H1 (cell line): ENCODE results near the gene NUBPL. TPM values are rescaled to one million over a fixed set of nuclear protein-coding genes. Genes with fewer than 3 reads are reported as not detected.

ENCODE experiments used
- BCL11A ChIP-seq, 2 experiments: IDR thresholded peaks; one replicate each; pipeline ENCODE4 v1.6.1; 2011; ENCODE audit warnings: low read depth in 2 of 2, low read length in 2 of 2, mild to moderate bottlenecking in 2 of 2
- CBX8 ChIP-seq: fragments of 300-800, 300-1000 bp; sonication (generic); IDR thresholded peaks from 2 replicates; pipeline ENCODE4 v1.7.1; 2016; ENCODE audit warnings: low read depth, low read length, borderline replicate concordance
- CHD1 ChIP-seq: IDR thresholded peaks from 2 replicates; pipeline ENCODE4 v1.6.1; 2012; ENCODE audit warnings: low read depth, low read length, improper control_type of control experiment
- CREB1 ChIP-seq: IDR thresholded peaks from 2 replicates; pipeline ENCODE4 v1.6.1; 2012; ENCODE audit warnings: inconsistent platforms
- EP300 ChIP-seq, 2 experiments: IDR thresholded peaks; 1 replicate in 1 of 2; 2 replicates in 1 of 2; pipeline ENCODE4 v1.6.1; 2011 to 2012; ENCODE audit warnings: low read depth in 2 of 2, low read length in 2 of 2, mild to moderate bottlenecking in 2 of 2, borderline replicate concordance in 1 of 2, inconsistent platforms in 1 of 2, moderate library complexity in 1 of 2
- GABPA ChIP-seq: IDR thresholded peaks from 2 replicates; pipeline ENCODE4 v1.6.1; 2011; ENCODE audit warnings: mild to moderate bottlenecking, low read length, moderate library complexity, borderline replicate concordance; ENCODE audit not compliant: insufficient read depth
- GTF2F1 ChIP-seq: IDR thresholded peaks from 2 replicates; pipeline ENCODE4 v1.6.1; 2012; ENCODE audit warnings: low read depth, low read length, improper control_type of control experiment, borderline replicate concordance
- MAFK ChIP-seq: IDR thresholded peaks from 2 replicates; pipeline ENCODE4 v1.6.1; 2012; ENCODE audit warnings: low read depth, mild to moderate bottlenecking, improper control_type of control experiment, low read length
- NRF1 ChIP-seq: IDR thresholded peaks from 2 replicates; pipeline ENCODE4 v1.6.1; 2011; ENCODE audit warnings: mild to moderate bottlenecking, low read depth, low read length, improper control_type of control experiment
- RAD21 ChIP-seq, 2 experiments: IDR thresholded peaks in 1 of 2; conservative IDR thresholded peaks in 1 of 2; 2 replicates each; pipeline ENCODE4 v1.6.1; 2011; ENCODE audit warnings: low read depth in 2 of 2, low read length in 2 of 2, improper control_type of control experiment in 1 of 2, inconsistent platforms in 1 of 2, mild to moderate bottlenecking in 1 of 2, moderate library complexity in 1 of 2
- RXRA ChIP-seq: IDR thresholded peaks from 2 replicates; pipeline ENCODE4 v1.6.1; 2011; ENCODE audit warnings: low read depth, mild to moderate bottlenecking, low read length, moderate library complexity; ENCODE audit not compliant: insufficient read depth
- SIRT6 ChIP-seq: IDR thresholded peaks from one replicate; pipeline ENCODE4 v1.7.1; 2012; ENCODE audit warnings: low read length, inconsistent platforms
- SIX5 ChIP-seq: IDR thresholded peaks from 2 replicates; pipeline ENCODE4 v1.6.1; 2011; ENCODE audit warnings: mild to moderate bottlenecking, low read depth, low read length
- SUZ12 ChIP-seq: fragments of 200-600 bp; sonication (generic); IDR thresholded peaks from 2 replicates; pipeline ENCODE4 v1.6.1; 2012; ENCODE audit warnings: mild to moderate bottlenecking, inconsistent platforms, low read length, moderate library complexity, mixed read lengths
- TAF7 ChIP-seq: optimal IDR thresholded peaks from 2 replicates; pipeline ENCODE3; 2011; ENCODE audit warnings: low read depth, mild to moderate bottlenecking, inconsistent platforms, low read length, moderate library complexity, borderline replicate concordance
- TEAD4 ChIP-seq: IDR thresholded peaks from 2 replicates; pipeline ENCODE4 v1.6.1; 2012; ENCODE audit warnings: low read depth, low read length, inconsistent platforms, mixed read lengths
- polyA plus RNA-seq, 7 experiments: library from polyadenylated mRNA; depleted of rRNA in 3 of 7; stranded (reverse) in 5 of 7; unstranded in 2 of 7; fragments of >200 nt in 5 of 7; fragments of 200-250 nt in 2 of 7; gene quantifications; 1 replicate in 5 of 7; 2 replicates in 1 of 7; 4 replicates in 1 of 7; pipeline versions ENCODE4 v1.2.1 to v1.2.3, GENCODE V29; 2011 to 2013; ENCODE audit warnings: missing spikeins in 2 of 7, mixed read lengths in 2 of 7
- total RNA-seq: library from RNA; stranded (reverse); fragmentation: NEBNext Ultra II Directional; extraction: Animal tissue kit (Norgen Biotek cat#: 25700); gene quantifications from 2 replicates; pipeline ENCODE4 v1.2.1, GENCODE V29; 2021
- TF ChIP-seq, protein P1 (sequence below): IDR thresholded peaks from 2 replicates; pipeline ENCODE4 v1.6.1; 2011; ENCODE audit warnings: low read depth, mild to moderate bottlenecking, low read length; ENCODE audit not compliant: insufficient read depth
- TF ChIP-seq, protein P2 (sequence below), 3 experiments: IDR thresholded peaks; 1 replicate in 2 of 3; 2 replicates in 1 of 3; pipeline versions ENCODE4 v1.5.1 to v1.6.1; 2011; ENCODE audit warnings: low read length in 3 of 3, mild to moderate bottlenecking in 3 of 3, inconsistent platforms in 2 of 3, low read depth in 1 of 3, moderate library complexity in 1 of 3; ENCODE audit not compliant: insufficient read depth in 1 of 3; ENCODE audit errors: control extremely low read depth in 1 of 3
- TF ChIP-seq, protein P3 (sequence below): IDR thresholded peaks from 2 replicates; pipeline ENCODE4 v1.6.1; 2012; ENCODE audit warnings: inconsistent platforms

The NUBPL gene
- total and polyA plus RNA-seq, 2 of the 8 experiments (the other 6 are each of a cell fraction or from before 2014, with no cell fraction given): 1.6 to 6.8 TPM

DNA sequence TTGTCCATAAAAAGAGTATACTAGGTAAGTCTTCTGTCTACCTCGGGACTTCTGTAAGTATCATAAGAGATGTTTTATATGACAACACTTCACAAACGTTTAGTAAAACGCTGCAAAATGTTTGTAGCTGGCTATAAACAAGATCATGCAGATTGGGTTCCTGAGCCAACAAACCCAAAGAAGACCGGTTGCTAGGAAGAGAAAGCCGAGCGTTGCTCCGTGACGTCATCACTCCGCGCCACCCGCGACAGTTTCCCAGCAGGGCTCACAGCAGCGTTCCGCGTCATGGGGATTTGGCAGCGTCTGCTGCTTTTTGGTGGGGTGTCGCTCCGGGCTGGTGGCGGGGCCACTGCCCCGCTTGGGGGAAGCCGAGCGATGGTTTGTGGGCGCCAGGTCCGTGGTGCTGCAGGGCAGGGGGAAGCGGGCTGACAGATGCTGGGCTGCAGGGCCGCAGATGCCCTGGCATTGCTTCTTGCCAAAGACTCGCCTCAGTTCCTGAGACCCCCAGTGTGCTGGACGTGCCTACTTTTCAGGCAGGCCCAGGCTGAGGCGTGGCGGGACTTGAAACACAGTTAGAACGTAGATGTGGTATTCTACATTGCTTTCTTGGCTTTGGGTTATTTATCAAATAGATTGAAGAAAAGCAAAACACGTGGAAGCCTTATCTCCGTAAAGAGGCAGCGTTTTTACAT, at the start of gene NUBPL (continued):
- TF ChIP-seq CBX8: no peak
- TF ChIP-seq, protein P1, sequence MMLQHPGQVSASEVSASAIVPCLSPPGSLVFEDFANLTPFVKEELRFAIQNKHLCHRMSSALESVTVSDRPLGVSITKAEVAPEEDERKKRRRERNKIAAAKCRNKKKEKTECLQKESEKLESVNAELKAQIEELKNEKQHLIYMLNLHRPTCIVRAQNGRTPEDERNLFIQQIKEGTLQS: 0 out of 2 replicates have a peak, but pooled peaks have one; percentile 42
- no peak for TF ChIP-seq SIX5
- TF ChIP-seq, protein P2, sequence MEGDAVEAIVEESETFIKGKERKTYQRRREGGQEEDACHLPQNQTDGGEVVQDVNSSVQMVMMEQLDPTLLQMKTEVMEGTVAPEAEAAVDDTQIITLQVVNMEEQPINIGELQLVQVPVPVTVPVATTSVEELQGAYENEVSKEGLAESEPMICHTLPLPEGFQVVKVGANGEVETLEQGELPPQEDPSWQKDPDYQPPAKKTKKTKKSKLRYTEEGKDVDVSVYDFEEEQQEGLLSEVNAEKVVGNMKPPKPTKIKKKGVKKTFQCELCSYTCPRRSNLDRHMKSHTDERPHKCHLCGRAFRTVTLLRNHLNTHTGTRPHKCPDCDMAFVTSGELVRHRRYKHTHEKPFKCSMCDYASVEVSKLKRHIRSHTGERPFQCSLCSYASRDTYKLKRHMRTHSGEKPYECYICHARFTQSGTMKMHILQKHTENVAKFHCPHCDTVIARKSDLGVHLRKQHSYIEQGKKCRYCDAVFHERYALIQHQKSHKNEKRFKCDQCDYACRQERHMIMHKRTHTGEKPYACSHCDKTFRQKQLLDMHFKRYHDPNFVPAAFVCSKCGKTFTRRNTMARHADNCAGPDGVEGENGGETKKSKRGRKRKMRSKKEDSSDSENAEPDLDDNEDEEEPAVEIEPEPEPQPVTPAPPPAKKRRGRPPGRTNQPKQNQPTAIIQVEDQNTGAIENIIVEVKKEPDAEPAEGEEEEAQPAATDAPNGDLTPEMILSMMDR (IDR thresholded peaks at IDR 0.05; ENCODE audit: control extremely low read depth in 1 of 3, insufficient read depth in 1 of 3, low read depth in 1 of 3, low read length in 3 of 3): no peak
- TF ChIP-seq, protein P3, sequence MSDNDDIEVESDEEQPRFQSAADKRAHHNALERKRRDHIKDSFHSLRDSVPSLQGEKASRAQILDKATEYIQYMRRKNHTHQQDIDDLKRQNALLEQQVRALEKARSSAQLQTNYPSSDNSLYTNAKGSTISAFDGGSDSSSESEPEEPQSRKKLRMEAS: no peak
- no peak for TF ChIP-seq RAD21 (IDR thresholded peaks at IDR 0.05 in 1 of 2, conservative IDR thresholded peaks at IDR 0.05 in 1 of 2; ENCODE audit: low read depth in 2 of 2, low read length in 2 of 2)
- no peak for TF ChIP-seq TAF7
- TF ChIP-seq NRF1: no peak
- TF ChIP-seq EP300 (IDR thresholded peaks at IDR 0.05; ENCODE audit: borderline replicate concordance in 1 of 2, low read depth in 2 of 2, low read length in 2 of 2): no peak
- peak; percentile 97 for TF ChIP-seq CREB1
- TF ChIP-seq RXRA: no peak
- no peak for TF ChIP-seq SIRT6
- no peak for TF ChIP-seq GABPA
- TF ChIP-seq CHD1: no peak
- TF ChIP-seq GTF2F1: no peak
- no peak for TF ChIP-seq MAFK
- no peak for TF ChIP-seq SUZ12
- no peak for TF ChIP-seq TEAD4
- no peak for TF ChIP-seq BCL11A (IDR thresholded peaks at IDR 0.05; ENCODE audit: low read depth in 2 of 2, low read length in 2 of 2)
- TF ChIP-seq, all 59 proteins: peak for 15
